PC-3 (cell line): Measurements from ENCODE around the gene SEC63.
"Not testable (repeated sequence)": the region's sequence is repeated elsewhere in the genome, so short reads cannot be mapped to it uniquely, and the experiment has no call there.

Source experiments
- CTCF ChIP-seq: fragments of 300-600 bp; sonication (generic); conservative IDR thresholded peaks from 2 replicates; pipeline ENCODE4 v1.5.1; 2017; ENCODE audit warnings: antibody characterized with exemption, low read depth, mild to moderate bottlenecking, low read length
- EZH2 ChIP-seq: fragments of 300-600 bp; sonication (generic); IDR thresholded peaks from one replicate; pipeline ENCODE4 v1.6.1; 2017; ENCODE audit warnings: antibody characterized with exemption, mild to moderate bottlenecking, low read length; ENCODE audit not compliant: unreplicated experiment

DNA sequence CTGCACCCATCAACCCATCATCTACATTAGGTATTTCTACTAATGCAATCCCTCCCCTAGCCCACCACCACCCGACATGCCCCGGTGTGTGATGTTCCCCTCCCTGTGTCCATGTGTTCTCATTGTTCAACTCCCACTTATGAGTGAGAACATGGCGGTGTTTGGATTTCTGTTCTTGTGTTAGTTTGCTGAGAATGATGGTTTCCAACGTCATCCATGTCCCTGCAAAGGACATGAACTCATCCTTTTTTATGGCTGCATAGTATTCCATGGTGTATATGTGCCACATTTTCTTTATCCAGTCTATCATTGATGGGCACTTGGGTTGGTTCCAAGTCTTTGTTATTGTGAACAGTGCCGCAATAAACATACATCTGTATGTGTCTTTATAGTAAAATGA, 72.1 kb downstream of the SEC63 start:
- not testable (repeated sequence) for TF ChIP-seq CTCF, EZH2
